Measurements from ENCODE around the gene LBP.
"Not testable (repeated sequence)": the region's sequence is repeated elsewhere in the genome, so short reads cannot be mapped to it uniquely, and the experiment has no call there.

LBP gene

DNA sequence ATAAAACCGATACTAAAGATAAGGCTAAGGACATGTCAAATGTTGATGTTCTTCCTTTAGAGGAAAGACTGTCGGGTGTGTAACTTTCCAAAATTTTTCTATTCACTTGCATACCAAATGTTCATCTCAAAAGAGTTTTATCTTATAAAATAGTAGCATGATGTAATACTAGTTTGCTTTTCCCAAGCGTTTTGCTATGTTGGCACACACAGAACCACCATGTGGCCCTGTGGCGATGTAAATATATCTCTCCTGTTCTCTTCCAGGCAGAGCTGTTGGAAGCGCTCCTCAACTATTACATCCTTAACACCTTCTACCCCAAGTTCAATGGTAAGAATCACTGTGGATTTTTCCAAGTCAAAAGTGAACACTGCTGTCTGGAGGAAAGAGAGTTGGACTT is 26.5 kb downstream of the LBP start:
- Histone ChIP-seq H3K9me3 (ENCODE audit: control insufficient read depth, insufficient read depth, low read length) (no peaks in the 10 kb centered on the region), H3K4me3 (ENCODE audit: low read length) (no peak overlapping the region), H3K36me3 (ENCODE audit: control insufficient read depth, insufficient read depth, low read length) (no peaks in the 10 kb centered on the region), H3K27me3 (ENCODE audit: control insufficient read depth, insufficient read depth, low read length) (no peaks in the 10 kb centered on the region), H3K4me1 (ENCODE audit: control insufficient read depth, insufficient read depth, low read length) (0 out of 2 replicates have a peak, but pooled peaks cover 1% of the 10 kb centered on the region), H3K27ac (ENCODE audit: low read length) (no peak overlapping the region)
- no CpG with 5 or more reads among the region's 5 CpGs for WGBS (ENCODE audit: insufficient coverage, insufficient read length)
- no peak for DNase-seq (ENCODE audit: low read depth, low spot score)

DNA sequence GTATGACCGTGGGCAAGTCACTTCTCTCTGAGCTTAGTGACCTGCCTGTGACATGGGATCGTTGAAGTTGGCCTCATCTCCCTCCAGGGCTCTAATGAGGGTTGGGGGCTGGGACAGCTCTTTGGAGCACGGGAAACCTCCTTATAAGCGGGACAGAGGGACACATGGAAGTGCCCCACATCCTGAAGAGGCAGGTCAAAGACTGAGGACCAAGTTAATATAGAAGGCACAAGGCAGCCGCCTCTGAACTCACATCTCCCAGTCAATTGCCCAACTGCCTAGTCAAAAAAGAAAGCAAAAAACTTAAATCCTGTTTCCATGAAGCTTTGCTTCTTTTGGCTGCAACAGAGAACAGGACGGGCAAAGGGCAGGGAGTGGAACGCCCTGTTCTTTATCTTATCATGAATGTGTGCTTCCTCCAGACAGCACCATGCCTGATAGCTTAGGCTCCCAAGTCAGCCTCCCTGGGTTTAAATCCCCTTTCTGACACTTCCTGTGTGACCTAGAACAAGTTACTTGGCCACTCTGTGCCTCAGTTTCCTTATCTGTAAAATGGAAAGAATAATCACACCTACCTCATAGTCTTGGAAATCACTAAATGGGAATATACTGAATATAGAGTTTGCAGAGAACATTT is 27.1 kb downstream of the LBP start:
- H3K27ac ChIP-seq (ENCODE audit: low read length) = no peak overlapping the region
- no peaks in the 10 kb centered on the region for H3K36me3 ChIP-seq (ENCODE audit: control insufficient read depth, insufficient read depth, low read length)
- H3K4me1 ChIP-seq (ENCODE audit: control insufficient read depth, insufficient read depth, low read length) = 0 out of 2 replicates have a peak, but pooled peaks cover 1% of the 10 kb centered on the region
- WGBS (ENCODE audit: insufficient coverage, insufficient read length) = no CpG with 5 or more reads among the region's 7 CpGs
- H3K27me3 ChIP-seq (ENCODE audit: control insufficient read depth, insufficient read depth, low read length) = no peaks in the 10 kb centered on the region
- no peaks in the 10 kb centered on the region for H3K9me3 ChIP-seq (ENCODE audit: control insufficient read depth, insufficient read depth, low read length)
- no peak for DNase-seq (ENCODE audit: low read depth, low spot score)
- no peak overlapping the region for H3K4me3 ChIP-seq (ENCODE audit: low read length)

DNA sequence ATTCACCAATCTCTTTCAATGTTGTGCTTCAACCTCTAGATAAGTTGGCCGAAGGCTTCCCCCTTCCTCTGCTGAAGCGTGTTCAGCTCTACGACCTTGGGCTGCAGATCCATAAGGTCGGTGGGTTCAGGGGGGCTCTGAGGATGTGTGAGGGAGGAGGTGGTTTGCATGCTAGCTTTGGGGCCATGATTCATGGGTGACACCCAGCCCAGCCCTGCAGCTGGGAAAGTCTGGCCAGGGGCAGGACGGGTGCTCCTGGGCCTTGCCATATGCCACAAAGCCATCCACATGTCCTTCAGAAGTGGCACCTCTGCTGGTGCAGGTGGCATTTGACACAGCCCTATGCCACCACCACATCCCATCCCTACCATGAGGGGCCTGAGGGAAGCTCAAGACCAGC is 27.6 kb downstream of the LBP start:
- Histone ChIP-seq H3K9me3 (ENCODE audit: control insufficient read depth, insufficient read depth, low read length) (no peaks in the 10 kb centered on the region), H3K27me3 (ENCODE audit: control insufficient read depth, insufficient read depth, low read length) (no peaks in the 10 kb centered on the region), H3K36me3 (ENCODE audit: control insufficient read depth, insufficient read depth, low read length) (no peaks in the 10 kb centered on the region), H3K27ac (ENCODE audit: low read length) (no peak overlapping the region), H3K4me3 (ENCODE audit: low read length) (no peak overlapping the region), H3K4me1 (ENCODE audit: control insufficient read depth, insufficient read depth, low read length) (0 out of 2 replicates have a peak, but pooled peaks cover 1% of the 10 kb centered on the region)
- WGBS (ENCODE audit: insufficient coverage, insufficient read length) = no CpG with 5 or more reads among the region's 5 CpGs
- DNase-seq (ENCODE audit: low read depth, low spot score) = no peak

DNA sequence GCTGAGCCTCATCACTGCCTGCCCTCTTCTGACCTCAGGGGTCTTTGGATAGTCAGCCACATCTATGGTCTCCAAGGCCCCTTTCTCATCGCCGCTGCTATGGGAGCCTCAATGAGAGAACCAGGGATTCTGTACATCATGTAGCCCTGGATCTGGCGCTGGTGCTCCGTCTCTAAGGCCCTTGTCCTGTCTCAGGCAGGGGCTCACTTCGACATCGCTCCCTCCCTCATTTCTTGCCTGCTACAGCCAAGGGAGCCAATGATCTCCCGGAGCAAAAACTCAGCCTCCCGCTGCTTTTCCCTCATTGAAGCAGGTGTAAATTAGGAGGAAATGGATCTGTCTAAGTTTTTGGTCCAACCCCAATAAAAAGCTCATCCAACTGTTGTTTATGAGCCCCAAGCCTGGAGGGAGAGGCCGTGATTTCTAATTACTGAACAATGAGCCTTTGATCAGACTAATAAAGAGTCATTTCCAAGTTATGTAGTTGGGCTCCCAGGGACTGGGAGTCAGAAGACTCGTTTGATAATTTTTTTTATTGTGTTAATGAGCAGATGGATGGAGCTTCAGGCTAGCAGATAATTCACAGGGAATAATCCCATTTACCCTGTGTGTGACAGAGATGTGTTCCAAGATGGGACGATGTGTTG is 30.9 kb downstream of the LBP start:
- WGBS (ENCODE audit: insufficient coverage, insufficient read length) = no CpG with 5 or more reads among the region's 11 CpGs
- H3K4me3 ChIP-seq (ENCODE audit: low read length) = no peak overlapping the region
- no peaks in the 10 kb centered on the region for H3K36me3 ChIP-seq (ENCODE audit: control insufficient read depth, insufficient read depth, low read length)
- no peak for DNase-seq (ENCODE audit: low read depth, low spot score)
- H3K27ac ChIP-seq (ENCODE audit: low read length) = no peak overlapping the region
- no peaks in the 10 kb centered on the region for H3K4me1 ChIP-seq (ENCODE audit: control insufficient read depth, insufficient read depth, low read length)
- H3K27me3 ChIP-seq (ENCODE audit: control insufficient read depth, insufficient read depth, low read length) = no peaks in the 10 kb centered on the region
- H3K9me3 ChIP-seq (ENCODE audit: control insufficient read depth, insufficient read depth, low read length) = no peaks in the 10 kb centered on the region

DNA sequence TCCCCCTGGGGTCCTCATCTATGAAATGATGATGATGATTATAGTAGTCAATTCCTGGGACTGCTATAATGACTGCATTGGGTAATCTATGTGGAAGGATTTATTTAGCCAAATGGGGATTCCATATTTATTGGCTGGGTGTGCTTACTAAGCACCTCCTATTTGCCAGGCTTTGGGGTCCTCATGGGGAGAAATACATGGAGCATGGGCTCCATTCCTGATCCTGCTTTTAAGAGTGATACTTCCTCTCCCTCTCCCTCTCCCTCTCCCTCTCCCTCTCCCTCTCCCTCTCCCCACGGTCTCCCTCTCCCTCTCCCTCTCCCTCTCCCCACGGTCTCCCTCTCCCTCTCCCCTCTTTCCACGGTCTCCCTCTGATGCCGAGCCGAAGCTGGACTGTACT is 31.6 kb downstream of the LBP start:
- H3K27ac ChIP-seq (ENCODE audit: low read length); DNase-seq (ENCODE audit: low read depth, low spot score); H3K27me3 ChIP-seq (ENCODE audit: control insufficient read depth, insufficient read depth, low read length); H3K36me3 ChIP-seq (ENCODE audit: control insufficient read depth, insufficient read depth, low read length); H3K4me3 ChIP-seq (ENCODE audit: low read length); H3K4me1 ChIP-seq (ENCODE audit: control insufficient read depth, insufficient read depth, low read length); H3K9me3 ChIP-seq (ENCODE audit: control insufficient read depth, insufficient read depth, low read length): not testable (repeated sequence)
- no CpG with 5 or more reads among the region's 5 CpGs for WGBS (ENCODE audit: insufficient coverage, insufficient read length)

DNA sequence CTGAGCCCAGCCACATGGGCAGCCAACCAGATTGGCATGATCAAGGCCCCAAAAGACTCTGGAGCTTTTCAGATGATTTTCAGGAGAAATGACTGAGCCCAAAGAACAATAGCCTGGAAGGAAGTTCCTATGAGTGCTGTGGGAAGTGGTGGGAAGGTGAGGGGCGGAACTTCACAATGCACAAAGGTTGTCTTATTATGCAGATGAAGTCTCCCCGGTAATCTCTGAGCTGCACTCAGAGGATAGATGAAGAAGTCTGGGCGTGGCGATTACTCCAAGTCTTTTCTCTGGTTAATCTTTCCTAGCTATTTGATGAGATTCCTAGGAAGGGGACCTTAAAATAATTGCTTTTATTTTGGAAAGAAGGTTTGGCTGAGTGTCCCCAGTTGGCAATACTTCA is 36.9 kb downstream of the LBP start:
- no peaks in the 10 kb centered on the region for H3K36me3 ChIP-seq (ENCODE audit: control insufficient read depth, insufficient read depth, low read length)
- no CpG with 5 or more reads among the region's 4 CpGs for WGBS (ENCODE audit: insufficient coverage, insufficient read length)

DNA sequence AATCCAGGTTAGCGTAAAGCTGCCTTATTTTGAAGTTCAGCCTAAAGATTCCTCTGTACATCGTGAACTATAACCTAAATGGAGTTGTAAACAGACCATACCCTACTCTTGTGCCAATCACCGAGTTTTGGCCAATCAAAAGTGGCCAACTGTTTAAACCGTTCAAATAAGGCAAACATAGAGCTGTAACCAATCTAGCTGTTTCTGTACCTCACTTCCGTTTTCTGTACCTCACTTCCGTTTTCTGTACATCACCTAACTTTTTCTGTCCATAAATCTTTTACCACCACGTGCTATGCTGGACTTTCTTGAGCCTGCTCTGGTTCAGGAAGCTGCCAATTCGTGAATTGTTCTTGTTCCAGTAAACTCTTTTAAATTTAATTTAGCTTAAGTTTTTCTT is 39.7 kb downstream of the LBP start:
- no peaks in the 10 kb centered on the region for H3K9me3 ChIP-seq (ENCODE audit: control insufficient read depth, insufficient read depth, low read length)
- no peak for DNase-seq (ENCODE audit: low read depth, low spot score)
- no peak overlapping the region for H3K4me3 ChIP-seq (ENCODE audit: low read length)
- no peaks in the 10 kb centered on the region for H3K27me3 ChIP-seq (ENCODE audit: control insufficient read depth, insufficient read depth, low read length)
- H3K27ac ChIP-seq (ENCODE audit: low read length) = no peak overlapping the region
- no CpG with 5 or more reads among the region's 8 CpGs for WGBS (ENCODE audit: insufficient coverage, insufficient read length)
- H3K4me1 ChIP-seq (ENCODE audit: control insufficient read depth, insufficient read depth, low read length) = no peaks in the 10 kb centered on the region
- H3K36me3 ChIP-seq (ENCODE audit: control insufficient read depth, insufficient read depth, low read length) = no peaks in the 10 kb centered on the region

More for the DNA sequence above, 36.9 kb downstream of the LBP start:
- H3K27me3 ChIP-seq (ENCODE audit: control insufficient read depth, insufficient read depth, low read length) = no peaks in the 10 kb centered on the region
- H3K4me1 ChIP-seq (ENCODE audit: control insufficient read depth, insufficient read depth, low read length) = no peaks in the 10 kb centered on the region
- DNase-seq (ENCODE audit: low read depth, low spot score) = no peak
- H3K4me3 ChIP-seq (ENCODE audit: low read length) = no peak overlapping the region
- H3K9me3 ChIP-seq (ENCODE audit: control insufficient read depth, insufficient read depth, low read length) = no peaks in the 10 kb centered on the region
- H3K27ac ChIP-seq (ENCODE audit: low read length) = no peak overlapping the region

DNA sequence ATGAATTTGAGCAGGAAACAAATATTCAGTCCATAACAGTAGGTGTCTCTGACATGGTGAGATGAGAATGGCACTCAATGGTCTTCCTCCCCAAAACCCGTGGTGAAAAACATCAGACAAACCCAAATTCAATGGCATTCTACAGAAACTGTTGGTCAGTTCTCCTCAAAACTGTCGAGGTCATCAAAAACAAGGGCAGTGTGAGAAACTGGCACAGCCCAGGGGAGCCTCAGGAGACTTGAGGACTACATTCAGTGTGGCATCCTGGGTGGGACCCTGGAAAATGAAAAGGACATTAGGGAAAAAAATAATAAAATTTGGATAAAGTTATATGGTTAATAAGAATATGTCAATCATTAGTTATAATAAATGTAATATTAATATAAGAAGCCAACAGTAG is 40.6 kb downstream of the LBP start:
- Histone ChIP-seq H3K4me1 (ENCODE audit: control insufficient read depth, insufficient read depth, low read length) (no peaks in the 10 kb centered on the region), H3K9me3 (ENCODE audit: control insufficient read depth, insufficient read depth, low read length) (no peaks in the 10 kb centered on the region), H3K4me3 (ENCODE audit: low read length) (no peak overlapping the region), H3K27ac (ENCODE audit: low read length) (no peak overlapping the region), H3K36me3 (ENCODE audit: control insufficient read depth, insufficient read depth, low read length) (no peaks in the 10 kb centered on the region), H3K27me3 (ENCODE audit: control insufficient read depth, insufficient read depth, low read length) (no peaks in the 10 kb centered on the region)
- DNase-seq (ENCODE audit: low read depth, low spot score) = no peak
- whole genome bisulfite sequencing (ENCODE audit: insufficient coverage, insufficient read length) = no CpG with 5 or more reads among the region's 2 CpGs

DNA sequence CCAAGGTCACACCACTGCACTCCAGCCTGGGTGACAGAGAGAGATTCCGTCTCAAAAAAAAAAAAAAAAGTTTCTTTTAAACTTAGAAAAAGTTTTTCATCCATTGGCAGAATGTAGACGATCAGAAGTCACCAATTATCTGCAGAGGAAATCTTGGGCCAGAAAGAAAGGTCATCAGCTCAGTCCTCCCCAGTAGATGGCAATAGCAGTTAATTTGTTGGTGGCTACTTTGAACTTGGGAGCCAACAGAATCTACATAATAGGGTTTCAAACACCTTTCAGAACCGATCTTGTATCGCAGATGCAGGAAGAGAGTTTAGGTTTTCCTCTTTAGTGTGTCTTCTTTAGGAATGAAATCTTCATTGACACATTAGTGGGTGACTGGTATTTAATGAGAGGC is 41.7 kb downstream of the LBP start:
- Histone ChIP-seq H3K9me3 (ENCODE audit: control insufficient read depth, insufficient read depth, low read length) (no peaks in the 10 kb centered on the region), H3K27me3 (ENCODE audit: control insufficient read depth, insufficient read depth, low read length) (no peaks in the 10 kb centered on the region), H3K36me3 (ENCODE audit: control insufficient read depth, insufficient read depth, low read length) (no peaks in the 10 kb centered on the region), H3K27ac (ENCODE audit: low read length) (no peak overlapping the region), H3K4me1 (ENCODE audit: control insufficient read depth, insufficient read depth, low read length) (no peaks in the 10 kb centered on the region), H3K4me3 (ENCODE audit: low read length) (no peak overlapping the region)
- no peak for DNase-seq (ENCODE audit: low read depth, low spot score)
- no CpG with 5 or more reads among the region's 4 CpGs for WGBS (ENCODE audit: insufficient coverage, insufficient read length)

DNA sequence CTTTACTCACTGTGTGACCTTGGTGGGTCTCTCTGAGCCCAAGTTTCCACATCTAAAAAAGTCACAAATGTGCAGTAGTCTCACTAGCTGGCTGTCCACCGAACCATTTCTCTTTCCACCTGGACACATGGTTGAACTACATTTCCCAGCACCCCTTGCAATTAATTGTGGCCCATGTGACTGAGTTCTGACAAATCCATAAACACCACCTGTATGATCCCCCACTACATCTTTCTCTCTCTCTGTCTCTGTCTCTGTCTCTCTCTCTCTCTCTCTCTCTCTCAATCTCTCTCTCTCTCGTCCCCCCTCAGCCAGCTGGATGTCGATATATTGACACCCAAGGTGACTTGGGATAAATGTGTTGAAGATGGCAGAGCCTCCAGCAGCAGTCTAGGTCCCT is 46.1 kb downstream of the LBP start:
- H3K27ac ChIP-seq (ENCODE audit: low read length) = no peak overlapping the region
- H3K36me3 ChIP-seq (ENCODE audit: control insufficient read depth, insufficient read depth, low read length) = no peaks in the 10 kb centered on the region
- no peak for DNase-seq (ENCODE audit: low read depth, low spot score)
- no peaks in the 10 kb centered on the region for H3K4me1 ChIP-seq (ENCODE audit: control insufficient read depth, insufficient read depth, low read length)
- H3K4me3 ChIP-seq (ENCODE audit: low read length) = no peak overlapping the region
- no peaks in the 10 kb centered on the region for H3K9me3 ChIP-seq (ENCODE audit: control insufficient read depth, insufficient read depth, low read length)
- H3K27me3 ChIP-seq (ENCODE audit: control insufficient read depth, insufficient read depth, low read length) = no peaks in the 10 kb centered on the region
- no CpG with 5 or more reads among the region's 3 CpGs for WGBS (ENCODE audit: insufficient coverage, insufficient read length)

DNA sequence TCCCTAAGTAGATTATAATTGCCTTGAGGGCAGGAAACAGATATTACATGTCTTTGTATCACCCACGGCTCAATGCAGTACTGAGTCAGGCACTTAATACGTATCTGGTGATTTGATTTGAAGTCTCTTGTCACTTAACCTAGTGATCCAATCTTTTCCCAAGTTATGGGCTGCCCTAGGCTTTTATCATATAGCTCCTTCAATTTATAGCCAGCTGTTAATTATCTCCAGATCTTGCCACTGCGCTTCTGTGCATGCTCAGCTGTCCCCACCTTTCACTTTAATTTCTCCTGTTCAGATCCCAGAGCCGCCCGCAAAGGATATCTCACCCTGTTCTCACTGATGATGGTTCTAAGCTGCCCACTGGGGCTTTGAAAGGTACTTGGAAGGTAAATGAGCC is 47.0 kb downstream of the LBP start:
- DNase-seq (ENCODE audit: low read depth, low spot score) = no peak
- H3K4me1 ChIP-seq (ENCODE audit: control insufficient read depth, insufficient read depth, low read length) = no peaks in the 10 kb centered on the region
- no peaks in the 10 kb centered on the region for H3K36me3 ChIP-seq (ENCODE audit: control insufficient read depth, insufficient read depth, low read length)
- no peaks in the 10 kb centered on the region for H3K9me3 ChIP-seq (ENCODE audit: control insufficient read depth, insufficient read depth, low read length)
- H3K4me3 ChIP-seq (ENCODE audit: low read length) = no peak overlapping the region
- H3K27ac ChIP-seq (ENCODE audit: low read length) = no peak overlapping the region
- no CpG with 5 or more reads among the region's 5 CpGs for WGBS (ENCODE audit: insufficient coverage, insufficient read length)
- H3K27me3 ChIP-seq (ENCODE audit: control insufficient read depth, insufficient read depth, low read length) = no peaks in the 10 kb centered on the region

All from iPS DF 6.9 (cell line).